GM21390 (cell line): ENCODE measurements around the gene SDHB.

Source experiments
- ATAC-seq: cut with Tn5 transposase; IDR thresholded peaks from one replicate; pipeline ENCODE4 v1.9.1; 2021; ENCODE audit not compliant: unreplicated experiment

SDHB gene

DNA sequence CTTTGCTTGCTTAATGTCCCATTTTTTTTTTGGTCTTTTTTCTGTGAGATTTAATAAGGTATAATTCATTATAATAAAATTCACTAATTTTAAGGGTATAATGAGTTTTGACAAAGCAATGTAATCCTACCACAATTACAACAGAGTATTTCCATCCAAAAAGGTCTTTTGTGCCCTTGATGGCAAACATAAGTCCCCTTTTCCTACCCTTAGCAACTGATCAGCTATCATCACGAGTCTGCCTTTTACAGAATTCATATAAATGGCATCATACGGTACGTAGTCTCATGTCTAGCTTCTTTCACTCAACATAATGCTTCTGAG, 7.5 kb downstream of the SDHB start:
- ATAC-seq: no peak

- no peak for ATAC-seq
These were observed 8.0 kb downstream of the SDHB start for GRCh38 chr1:17045634-17046333.

GRCh38 chr1:17045150-17045549, 8.7 kb downstream of the SDHB start:
- ATAC-seq: no peak

DNA sequence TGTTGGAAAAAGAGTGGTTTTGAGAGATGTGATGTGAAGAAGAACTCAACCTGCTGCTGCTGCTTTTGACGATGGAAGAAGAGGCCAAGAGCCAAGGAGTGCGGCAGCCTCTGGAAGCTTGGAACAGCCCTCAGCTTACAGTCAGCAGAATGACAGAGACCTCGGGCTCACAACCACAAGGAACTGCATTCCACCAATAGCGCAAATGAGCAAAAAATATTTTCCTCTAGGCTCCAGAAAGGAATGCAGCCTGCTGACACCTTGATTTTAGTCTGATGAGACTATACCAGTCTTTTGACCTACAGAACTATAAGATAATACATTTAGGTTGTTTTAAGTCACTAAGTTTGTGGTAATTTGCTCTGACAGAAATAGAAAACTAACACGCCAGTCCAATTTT, 10.2 kb downstream of the SDHB start:
- ATAC-seq: no peak

- ATAC-seq: no peak
These were observed 13.7 kb downstream of the SDHB start for GRCh38 chr1:17040135-17040534.

DNA sequence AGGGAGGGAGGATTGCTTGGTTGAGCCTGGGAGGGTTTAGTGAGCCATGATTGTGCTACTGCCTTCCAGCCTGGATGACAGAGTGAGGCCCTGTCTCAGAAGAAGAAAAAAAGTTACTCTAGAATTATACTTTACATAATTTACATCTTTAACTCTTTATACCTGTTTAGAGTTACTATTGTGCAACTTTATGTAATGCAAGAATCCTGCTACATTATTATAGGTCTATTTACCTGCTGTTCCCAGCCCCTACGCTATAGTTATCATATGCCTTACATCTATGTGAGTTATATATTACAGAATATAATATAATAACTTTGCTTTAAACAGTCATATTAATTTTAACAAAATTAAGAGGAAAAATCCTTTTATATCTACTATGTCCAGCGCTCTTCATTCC, 14.3 kb downstream of the SDHB start:
- no peak for ATAC-seq

DNA sequence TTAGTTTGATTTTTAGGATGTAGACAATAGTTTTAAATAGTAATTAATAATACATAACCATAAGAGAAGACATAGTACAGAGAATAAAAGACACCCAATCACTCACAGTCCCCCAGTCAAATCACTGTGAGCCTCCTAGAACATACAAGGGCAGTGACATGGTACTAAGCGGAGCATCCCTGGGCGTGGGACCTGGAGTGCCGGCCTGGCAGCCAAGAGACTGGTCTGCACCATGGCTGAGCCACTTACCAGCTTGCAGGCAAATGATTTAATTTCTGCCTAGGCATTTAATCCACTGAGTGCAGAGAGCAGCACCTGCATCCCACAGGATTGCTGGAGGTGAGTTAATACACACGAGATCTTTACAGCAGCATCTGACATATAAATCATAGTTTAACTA, 20.4 kb downstream of the SDHB start:
- ATAC-seq: no peak

DNA sequence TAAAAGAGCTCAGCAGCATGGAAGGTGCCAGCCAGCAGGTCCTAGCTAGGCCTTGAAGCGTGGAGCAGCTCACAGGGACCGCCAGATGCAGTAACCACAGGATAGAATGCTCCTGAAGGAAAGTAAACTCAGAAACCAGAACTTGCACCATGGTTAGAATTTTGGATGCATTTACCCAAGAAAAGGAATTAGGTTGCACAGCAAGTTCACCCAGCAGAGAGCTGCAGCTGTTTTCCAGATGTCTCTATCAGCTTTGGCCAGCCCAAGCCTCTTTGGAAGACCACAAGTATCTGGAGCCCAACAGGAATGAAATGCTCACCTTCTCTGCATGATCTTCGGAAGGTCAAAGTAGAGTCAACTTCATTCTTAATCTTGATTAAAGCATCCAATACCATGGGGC, 21.1 kb downstream of the SDHB start:
- no peak for ATAC-seq

GRCh38 chr1:17031436-17031835, 22.4 kb downstream of the SDHB start:
- no peak for ATAC-seq

- no peak for ATAC-seq
These were observed 23.6 kb downstream of the SDHB start for GRCh38 chr1:17030206-17030605.

GRCh38 chr1:17028662-17029188, 25.1 kb downstream of the SDHB start:
- ATAC-seq: no peak

DNA sequence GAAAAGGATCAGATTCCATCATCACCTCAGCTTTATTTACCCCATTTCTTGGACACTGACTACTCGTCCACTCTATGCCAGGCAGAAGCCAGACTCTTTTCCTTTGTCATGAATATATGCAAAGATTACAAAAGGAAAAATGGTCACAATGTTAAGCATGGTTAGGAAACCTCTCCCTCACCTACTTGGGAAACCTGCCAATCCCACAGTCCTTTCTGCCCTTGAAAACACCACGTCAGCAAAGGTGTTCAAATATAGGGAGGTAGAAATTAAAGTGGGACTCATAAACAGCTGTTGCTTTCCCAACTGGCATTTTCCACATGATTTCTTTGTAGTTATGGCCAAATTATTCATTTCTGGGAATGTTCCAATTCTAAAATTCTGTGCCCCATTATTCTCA, 25.9 kb downstream of the SDHB start:
- no peak for ATAC-seq

DNA sequence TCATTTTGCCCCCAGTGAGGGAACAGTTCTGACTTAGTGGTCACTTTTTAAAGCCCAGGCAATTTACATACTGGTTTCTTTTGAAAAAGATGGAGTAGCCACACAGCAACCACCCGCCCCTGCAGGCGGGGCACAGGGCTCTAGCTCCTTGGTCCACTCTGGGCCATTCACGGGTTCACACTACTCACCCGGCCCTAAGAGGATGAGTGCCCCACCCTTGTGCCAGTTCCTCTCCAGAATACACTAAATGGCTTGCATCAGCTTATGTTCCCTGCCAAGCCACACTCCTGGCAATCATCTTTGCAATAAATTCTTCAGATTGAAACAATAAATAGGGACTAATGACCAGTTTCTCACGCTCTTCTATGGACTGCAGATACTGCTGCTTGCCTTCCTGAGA, 26.4 kb downstream of the SDHB start:
- no peak for ATAC-seq

DNA sequence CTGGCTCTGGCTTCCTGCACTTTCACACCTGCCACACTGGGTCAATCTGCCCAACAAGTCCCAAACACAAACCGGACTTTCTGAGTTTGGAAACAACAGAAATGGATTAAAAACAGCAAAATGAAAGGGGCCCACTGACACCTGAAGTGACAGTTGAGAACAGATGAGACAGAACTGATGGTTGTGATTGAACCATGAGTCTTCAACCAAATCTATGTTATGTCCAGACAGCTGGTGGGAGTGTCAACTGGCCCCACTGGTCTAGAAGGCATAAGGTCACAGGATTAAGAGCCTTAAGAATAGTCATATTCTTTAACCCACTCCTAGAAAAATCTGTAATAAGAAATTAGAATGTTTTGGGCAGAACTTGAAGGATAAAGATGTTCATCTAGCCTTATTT, 29.1 kb downstream of the SDHB start:
- ATAC-seq: no peak

- no peak for ATAC-seq
These were observed 30.3 kb downstream of the SDHB start for GRCh38 chr1:17023573-17023972.

DNA sequence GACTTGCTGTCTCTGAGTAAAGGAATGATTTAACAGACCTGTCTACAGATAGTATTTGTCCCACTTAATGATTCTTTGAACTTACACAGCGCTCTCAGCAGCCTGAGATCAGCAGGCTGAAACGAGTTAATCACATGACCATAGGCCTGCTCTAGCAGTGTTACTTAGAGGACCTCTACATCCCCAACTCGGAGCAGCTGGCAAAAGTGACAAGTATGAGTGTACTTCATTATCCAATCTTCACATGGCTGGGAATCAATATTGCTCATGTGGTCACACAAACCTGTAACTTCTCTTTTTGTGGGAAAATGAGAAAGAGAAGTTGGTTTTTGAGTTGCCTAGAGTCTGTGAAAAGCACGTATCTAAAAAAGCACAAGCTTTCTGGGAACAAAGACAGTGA, 30.7 kb downstream of the SDHB start:
- ATAC-seq: no peak

GRCh38 chr1:17021896-17022295, 31.9 kb downstream of the SDHB start:
- no peak for ATAC-seq

- no peak for ATAC-seq
These were observed 33.3 kb downstream of the SDHB start for GRCh38 chr1:17020502-17020901.

DNA sequence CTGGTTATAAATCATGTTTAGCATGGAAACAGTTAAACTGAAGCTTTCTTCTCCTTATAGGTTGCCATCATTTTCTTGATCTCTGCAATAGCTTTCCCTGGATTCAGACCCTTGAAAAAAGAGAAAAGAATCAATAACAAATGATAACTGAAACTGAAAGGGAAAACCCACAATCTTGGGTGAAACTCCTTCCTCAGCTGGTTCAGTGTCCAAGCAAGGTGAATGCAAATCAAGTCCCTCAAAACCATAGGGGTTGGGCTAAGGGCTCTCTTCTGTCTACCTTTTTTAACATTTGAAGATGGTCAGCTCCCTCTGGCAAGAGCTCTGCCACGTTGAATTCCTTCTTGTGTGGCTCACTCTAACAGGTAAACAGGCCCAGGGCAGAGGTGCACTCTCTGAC, 35.0 kb downstream of the SDHB start:
- ATAC-seq: no peak

DNA sequence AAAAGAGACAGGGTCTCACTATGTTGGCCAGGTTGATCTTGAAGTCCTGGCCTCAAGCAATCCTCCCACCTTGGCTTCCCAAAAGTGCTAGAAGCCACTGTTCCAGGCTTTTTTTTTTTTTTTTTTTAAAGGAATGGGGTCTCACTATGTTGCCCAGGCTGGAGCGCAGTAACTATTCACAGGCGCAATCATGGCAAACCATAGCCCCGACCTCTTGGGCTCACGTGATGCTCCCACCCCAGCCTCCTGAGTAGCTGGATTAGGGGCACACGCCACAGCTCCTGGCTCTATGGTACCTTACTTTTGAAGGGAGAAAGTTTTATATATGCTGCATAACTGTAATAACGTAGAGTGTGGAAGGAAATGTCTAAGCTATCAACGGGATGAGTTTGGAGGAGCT, 36.4 kb downstream of the SDHB start:
- ATAC-seq: no peak

GRCh38 chr1:17016317-17016661, 37.5 kb downstream of the SDHB start:
- ATAC-seq: no peak

DNA sequence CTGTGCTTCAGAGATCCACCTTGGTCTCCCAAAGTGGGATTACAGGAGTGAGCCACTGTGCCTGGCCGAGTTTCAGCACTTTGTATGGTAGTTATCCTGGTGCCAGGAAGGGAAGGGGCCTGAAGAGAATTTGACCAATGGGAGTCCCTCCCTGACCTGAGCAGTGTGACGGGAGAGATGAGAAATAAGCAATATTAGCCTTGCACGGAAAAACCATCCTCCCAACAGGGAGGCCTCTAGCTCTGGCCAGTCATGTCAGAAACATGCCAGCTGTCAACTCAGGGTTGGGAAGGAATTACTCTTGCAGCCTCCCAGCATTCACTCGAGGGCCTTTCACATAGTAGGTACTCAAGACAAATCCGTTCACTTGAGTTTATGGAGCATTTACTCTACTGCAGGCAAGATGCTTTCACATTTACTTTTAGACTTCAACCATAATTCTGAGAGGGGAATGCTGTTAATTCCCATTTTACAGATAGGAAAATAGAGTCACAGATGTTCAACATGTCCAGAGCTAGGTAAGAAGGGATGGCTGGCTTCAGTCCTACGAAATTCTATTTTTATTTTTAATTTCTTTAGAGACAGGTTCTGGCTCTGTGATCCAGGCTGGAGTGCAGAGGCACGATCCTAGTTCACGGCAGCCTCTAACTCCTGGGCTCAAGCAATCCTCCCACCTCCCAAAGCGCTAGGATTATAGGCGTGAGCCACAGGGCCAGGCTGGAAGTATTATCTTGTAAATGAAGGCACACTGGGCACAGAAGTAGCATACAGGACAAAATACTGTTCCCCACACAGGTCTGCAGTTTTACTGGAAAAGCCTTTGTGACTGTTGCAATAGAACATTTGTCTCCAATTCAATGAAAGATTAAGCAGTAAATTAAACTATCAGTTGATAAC, 38.9 kb downstream of the SDHB start:
- no peak for ATAC-seq
